Activated T-cell treated with anti-CD3 and anti-CD28 coated beads, Interleukin-2, amount 50 U/mL, for 24 hours (primary cell): ENCODE results near the gene ST3GAL6.

Source experiments
- DNase-seq: peaks from one replicate; pipeline ENCODE4 v3.0.0-alpha.2; 2020
- H3K27ac Mint-ChIP-seq: 2 replicates; pipeline ENCODE4 v1.8.0; 2020; ENCODE audit warnings: mild to moderate bottlenecking, mixed read lengths
- H3K27me3 Mint-ChIP-seq: 2 replicates; pipeline ENCODE4 v1.8.0; 2020; ENCODE audit warnings: mixed read lengths
- H3K36me3 Mint-ChIP-seq: 2 replicates; pipeline ENCODE4 v1.8.0; 2020; ENCODE audit warnings: low read depth, mixed read lengths
- H3K4me1 Mint-ChIP-seq: 2 replicates; pipeline ENCODE4 v1.8.0; 2020; ENCODE audit warnings: low read depth, mixed read lengths
- H3K4me3 Mint-ChIP-seq: 2 replicates; pipeline ENCODE4 v1.8.0; 2020; ENCODE audit warnings: mild to moderate bottlenecking, moderate library complexity, mixed read lengths
- H3K9me3 Mint-ChIP-seq: 2 replicates; pipeline ENCODE4 v1.8.0; 2020; ENCODE audit warnings: mixed read lengths

The ST3GAL6 gene

DNA sequence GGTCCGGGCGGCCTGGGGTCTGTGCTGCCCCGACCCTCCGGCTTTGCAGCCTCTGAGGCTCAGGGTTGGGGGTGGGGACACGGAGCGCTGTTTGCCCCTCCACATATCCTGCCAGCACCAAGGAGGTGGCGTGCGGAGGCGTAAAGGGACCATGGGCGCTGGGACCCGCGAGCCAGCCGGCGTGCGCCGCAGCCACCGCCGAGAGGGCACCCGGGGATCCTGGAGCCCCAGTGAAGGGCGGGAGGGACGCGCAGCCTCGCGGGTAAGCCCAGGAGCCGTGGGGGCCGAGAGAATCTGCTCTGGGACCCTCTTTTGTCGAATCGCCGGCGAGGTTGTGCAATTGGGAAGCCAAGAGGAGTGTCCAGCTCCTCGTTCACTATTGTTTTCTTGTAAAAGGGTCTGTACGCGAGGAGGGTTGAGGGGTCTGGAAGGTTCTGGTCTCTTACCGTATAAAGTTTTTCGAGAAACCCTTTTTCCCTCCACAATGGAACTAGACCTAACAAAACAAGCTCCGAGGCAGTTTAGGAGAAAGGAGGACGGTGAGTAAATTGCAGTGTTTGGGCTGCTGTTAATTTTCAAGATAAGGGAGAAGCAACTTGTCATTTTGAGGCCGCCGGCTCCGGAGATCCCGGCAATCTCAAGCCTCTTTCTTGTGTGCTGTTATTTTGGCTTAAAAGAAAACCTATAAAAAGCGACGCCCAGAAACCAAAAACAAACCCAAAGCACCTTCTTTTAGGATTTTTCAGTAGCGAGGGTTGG lies 29.9 kb upstream of the ST3GAL6 start:
- DNase-seq = peak; percentile 42
- Mint-ChIP-seq H3K4me1 (peaks cover 23% of the 10 kb centered on the region), H3K27ac (no peak overlapping the region), H3K36me3 (no peaks in the 10 kb centered on the region), H3K4me3 (peak overlapping the region; percentile 75), H3K27me3 (peaks cover 76% of the 10 kb centered on the region), H3K9me3 (no peaks in the 10 kb centered on the region)

DNA sequence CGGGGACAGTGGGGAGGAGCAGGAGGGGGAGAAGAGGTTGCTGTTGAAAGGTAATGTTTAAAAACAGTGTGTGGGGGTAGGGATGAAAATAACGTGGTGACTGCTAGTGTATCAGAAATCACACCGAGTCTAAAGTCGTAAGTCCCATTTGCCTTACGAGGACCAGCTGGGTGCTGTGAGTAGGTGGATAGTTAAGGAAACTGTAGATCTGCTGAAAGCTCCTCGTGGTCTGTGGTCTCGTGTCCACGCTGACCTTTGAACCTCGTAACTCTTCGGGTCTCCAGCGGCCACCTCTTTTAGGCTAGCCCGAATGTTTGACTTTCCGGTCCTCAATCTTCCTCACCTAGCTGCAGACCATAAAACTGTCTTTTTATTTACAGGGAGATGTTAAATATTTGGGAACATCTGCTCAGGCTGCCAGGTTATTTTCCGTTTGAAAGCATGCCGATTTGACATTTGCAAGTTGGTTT lies 29.3 kb upstream of the ST3GAL6 start:
- Mint-ChIP-seq H3K27ac (no peak overlapping the region), H3K9me3 (no peaks in the 10 kb centered on the region)

DNA sequence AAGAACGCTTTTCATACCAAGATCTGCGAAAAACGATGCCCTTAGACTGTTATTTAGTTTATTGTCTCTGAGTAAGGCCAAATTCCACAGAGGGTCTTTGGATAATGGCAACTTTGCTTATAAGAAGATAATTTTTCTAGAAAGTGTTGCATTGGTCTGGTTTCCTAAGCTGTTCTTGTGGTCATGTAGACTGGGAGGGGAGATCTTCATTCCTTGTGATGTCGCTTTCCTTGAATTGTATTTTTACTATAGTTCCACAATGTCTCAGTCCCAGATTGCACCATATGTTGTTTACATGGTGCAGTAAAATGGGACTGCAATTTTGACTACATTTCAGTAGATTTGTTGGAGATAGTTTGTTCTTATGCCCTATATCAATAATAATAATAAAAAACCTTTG lies 28.8 kb upstream of the ST3GAL6 start:
- Mint-ChIP-seq H3K36me3 (no peaks in the 10 kb centered on the region), H3K4me3 (no peak overlapping the region), H3K9me3 (no peaks in the 10 kb centered on the region), H3K27me3 (peaks cover 74% of the 10 kb centered on the region), H3K4me1 (peaks cover 23% of the 10 kb centered on the region), H3K27ac (no peak overlapping the region)
- no peak for DNase-seq

More for the DNA sequence above, 29.3 kb upstream of the ST3GAL6 start:
- peak overlapping the region; percentile 75 for H3K4me3 Mint-ChIP-seq
- no peaks in the 10 kb centered on the region for H3K36me3 Mint-ChIP-seq
- H3K27me3 Mint-ChIP-seq = peaks cover 73% of the 10 kb centered on the region
- no peak for DNase-seq
- peaks cover 23% of the 10 kb centered on the region for H3K4me1 Mint-ChIP-seq

DNA sequence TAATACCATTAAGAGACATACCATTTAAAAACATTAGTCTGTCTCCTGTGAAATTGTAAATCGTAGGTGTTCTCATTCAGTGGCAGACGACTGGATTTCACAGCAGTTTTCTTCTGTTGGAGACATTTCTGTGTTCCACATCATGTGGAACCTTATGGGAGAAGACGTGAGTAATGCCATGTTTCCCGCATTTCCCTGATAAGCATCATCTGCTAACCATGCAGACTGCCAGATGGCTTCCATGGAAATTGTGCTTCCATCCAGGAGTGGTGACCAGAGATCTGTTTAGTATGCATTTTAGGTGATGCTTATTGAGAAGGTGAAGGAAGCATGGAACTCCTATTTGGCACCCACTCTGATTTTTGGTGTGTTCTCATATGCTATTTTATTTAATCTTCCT lies 28.4 kb upstream of the ST3GAL6 start:
- Mint-ChIP-seq H3K27me3 (peaks cover 71% of the 10 kb centered on the region), H3K27ac (no peak overlapping the region), H3K36me3 (no peaks in the 10 kb centered on the region), H3K4me1 (peaks cover 23% of the 10 kb centered on the region), H3K9me3 (no peaks in the 10 kb centered on the region), H3K4me3 (no peak overlapping the region)
- DNase-seq = no peak

DNA sequence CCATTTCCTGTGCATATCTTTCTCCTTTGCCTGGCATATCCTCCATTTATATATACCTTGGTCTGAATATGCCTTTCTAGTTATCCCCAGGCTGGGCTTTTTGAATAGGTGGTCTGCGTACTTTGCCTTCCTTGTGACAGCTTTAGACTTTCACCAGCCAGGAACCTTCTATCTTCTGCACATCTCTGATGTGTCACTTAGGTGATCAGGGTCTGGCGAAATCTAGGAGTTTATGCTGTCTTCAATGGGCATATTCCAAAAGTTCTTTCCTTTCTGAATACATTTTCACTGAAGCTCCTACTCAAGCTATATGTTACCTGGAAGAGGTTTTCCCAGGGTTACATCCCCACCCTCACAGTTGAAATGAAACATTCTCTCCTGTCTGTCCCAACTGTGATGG lies 27.8 kb upstream of the ST3GAL6 start:
- no peak for DNase-seq
- no peak overlapping the region for H3K4me3 Mint-ChIP-seq
- H3K27ac Mint-ChIP-seq = no peak overlapping the region
- peaks cover 67% of the 10 kb centered on the region for H3K27me3 Mint-ChIP-seq
- no peaks in the 10 kb centered on the region for H3K9me3 Mint-ChIP-seq
- H3K36me3 Mint-ChIP-seq = no peaks in the 10 kb centered on the region
- peaks cover 23% of the 10 kb centered on the region for H3K4me1 Mint-ChIP-seq

DNA sequence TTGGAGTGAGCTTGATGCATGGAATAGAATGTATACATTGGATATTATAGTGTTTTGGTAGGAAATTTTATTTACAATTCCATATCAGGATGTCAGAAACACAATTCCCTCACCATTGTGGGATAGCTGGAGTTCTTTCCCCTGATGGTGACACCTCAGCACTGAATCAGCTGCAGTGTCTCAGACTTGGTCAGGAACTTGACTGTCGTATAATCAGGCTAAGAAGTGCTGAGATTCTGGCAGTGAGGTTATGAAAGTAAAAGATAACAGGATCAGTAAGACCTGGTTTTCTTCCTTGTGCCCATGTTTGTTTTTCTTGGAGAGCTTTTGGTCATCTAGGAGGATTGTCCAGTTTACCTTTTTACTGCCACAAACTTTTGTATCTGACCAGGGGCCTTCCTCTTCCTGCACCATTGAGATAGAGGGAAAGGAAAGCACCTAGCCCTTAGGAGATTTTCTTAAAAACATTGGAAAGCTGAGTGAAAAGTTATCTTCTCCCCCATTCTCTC lies 27.3 kb upstream of the ST3GAL6 start:
- H3K36me3 Mint-ChIP-seq = no peaks in the 10 kb centered on the region
- no peak overlapping the region for H3K4me3 Mint-ChIP-seq
- H3K9me3 Mint-ChIP-seq = no peaks in the 10 kb centered on the region
- no peak overlapping the region for H3K27ac Mint-ChIP-seq
- H3K27me3 Mint-ChIP-seq = peaks cover 62% of the 10 kb centered on the region
- H3K4me1 Mint-ChIP-seq = peaks cover 18% of the 10 kb centered on the region
- no peak for DNase-seq

DNA sequence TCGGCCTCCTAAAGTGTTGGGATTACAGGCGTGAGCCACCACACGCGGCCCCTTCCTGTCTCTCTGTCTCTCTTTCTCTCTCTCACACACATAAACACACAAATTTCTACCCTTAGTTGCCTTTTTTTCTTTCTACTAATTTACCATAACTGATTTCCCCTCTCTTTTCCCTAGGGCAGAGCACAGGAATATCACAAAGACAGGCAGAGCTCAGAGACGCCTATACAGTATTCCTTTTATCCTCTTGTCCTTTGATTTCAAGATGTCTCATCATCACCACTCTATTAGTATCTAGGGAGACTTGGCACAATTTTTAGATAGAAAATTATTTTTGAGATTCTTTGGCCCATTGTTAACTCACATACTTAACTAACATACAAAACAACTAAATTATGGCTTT lies 25.8 kb upstream of the ST3GAL6 start:
- H3K27me3 Mint-ChIP-seq = peaks cover 47% of the 10 kb centered on the region
- H3K4me3 Mint-ChIP-seq = no peak overlapping the region
- peaks cover 12% of the 10 kb centered on the region for H3K4me1 Mint-ChIP-seq
- no peak overlapping the region for H3K27ac Mint-ChIP-seq
- DNase-seq = no peak
- H3K36me3 Mint-ChIP-seq = no peaks in the 10 kb centered on the region
- H3K9me3 Mint-ChIP-seq = no peaks in the 10 kb centered on the region

DNA sequence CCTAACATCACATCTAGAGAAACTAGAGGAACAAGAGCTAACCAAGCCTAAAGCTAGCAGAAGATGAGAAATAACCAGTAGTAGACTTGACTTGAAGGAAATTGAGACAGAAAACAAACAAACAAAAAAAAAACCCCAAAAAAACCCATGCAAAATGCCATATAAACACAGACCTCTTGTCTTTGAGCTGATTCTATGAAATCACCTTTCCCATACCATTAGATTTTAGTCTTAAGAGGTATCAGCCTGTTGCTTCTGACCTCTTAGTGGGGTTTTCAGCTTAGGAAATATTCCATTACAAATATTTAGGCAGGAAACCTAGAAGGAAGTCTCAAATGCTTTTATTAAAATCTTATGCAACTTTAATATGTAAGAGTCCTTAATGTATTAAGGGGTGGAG lies 23.9 kb upstream of the ST3GAL6 start:
- no peaks in the 10 kb centered on the region for H3K4me1 Mint-ChIP-seq
- no peak overlapping the region for H3K27ac Mint-ChIP-seq
- H3K4me3 Mint-ChIP-seq = no peak overlapping the region
- no peaks in the 10 kb centered on the region for H3K36me3 Mint-ChIP-seq
- no peaks in the 10 kb centered on the region for H3K9me3 Mint-ChIP-seq
- peaks cover 28% of the 10 kb centered on the region for H3K27me3 Mint-ChIP-seq
- DNase-seq = no peak

DNA sequence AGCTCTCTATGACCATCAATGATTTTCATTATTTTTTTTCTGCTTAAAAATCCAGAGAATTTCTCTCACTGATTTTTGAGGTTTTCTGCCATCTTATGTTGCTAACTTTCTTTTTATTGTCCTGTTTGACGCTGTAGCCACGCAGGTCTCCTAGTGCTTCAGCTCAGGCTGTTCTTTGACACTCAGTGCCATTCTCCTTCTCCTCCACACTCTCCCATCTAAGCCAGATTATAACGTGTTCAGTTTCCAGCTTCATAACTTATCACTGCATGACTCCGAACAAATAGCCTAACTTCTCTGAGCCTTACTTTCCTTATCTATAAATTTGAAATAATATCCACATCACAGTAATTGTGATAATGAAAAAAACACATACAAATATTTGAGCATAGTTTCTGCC lies 22.8 kb upstream of the ST3GAL6 start:
- Mint-ChIP-seq H3K4me1 (no peaks in the 10 kb centered on the region), H3K4me3 (no peak overlapping the region), H3K27me3 (peaks cover 17% of the 10 kb centered on the region), H3K27ac (no peak overlapping the region), H3K9me3 (no peaks in the 10 kb centered on the region), H3K36me3 (no peaks in the 10 kb centered on the region)
- no peak for DNase-seq

DNA sequence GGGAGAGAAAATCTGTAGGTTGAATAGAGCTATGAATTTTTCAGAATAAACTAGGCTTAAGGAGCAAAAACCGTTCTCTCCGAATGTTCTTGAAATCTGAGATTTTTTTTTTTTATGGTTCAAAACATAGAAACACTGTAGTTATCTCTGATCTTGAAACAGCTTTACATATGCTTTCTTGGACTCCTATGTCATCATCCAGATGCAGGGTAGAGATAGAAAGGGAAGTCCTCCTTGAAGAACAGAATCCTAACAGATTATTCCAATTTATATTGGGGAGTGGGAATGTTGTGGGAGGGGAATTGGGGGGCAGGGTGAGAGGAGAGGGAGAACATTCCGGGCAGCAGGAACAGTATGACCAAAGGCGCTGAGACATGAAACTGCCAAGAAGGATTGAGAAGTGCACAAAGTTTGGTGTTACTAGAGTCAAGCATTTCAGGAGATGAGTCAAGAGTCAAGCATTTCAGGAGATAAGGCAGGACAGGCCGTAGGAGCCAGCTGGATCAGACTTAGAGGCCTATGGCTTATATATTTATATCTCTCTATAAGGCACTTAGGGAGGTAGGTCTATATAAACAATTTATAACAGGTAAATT lies 21.9 kb upstream of the ST3GAL6 start:
- Mint-ChIP-seq H3K9me3 (no peaks in the 10 kb centered on the region), H3K36me3 (no peaks in the 10 kb centered on the region), H3K4me3 (no peak overlapping the region), H3K4me1 (no peaks in the 10 kb centered on the region), H3K27me3 (peaks cover 13% of the 10 kb centered on the region), H3K27ac (no peak overlapping the region)
- DNase-seq = no peak

DNA sequence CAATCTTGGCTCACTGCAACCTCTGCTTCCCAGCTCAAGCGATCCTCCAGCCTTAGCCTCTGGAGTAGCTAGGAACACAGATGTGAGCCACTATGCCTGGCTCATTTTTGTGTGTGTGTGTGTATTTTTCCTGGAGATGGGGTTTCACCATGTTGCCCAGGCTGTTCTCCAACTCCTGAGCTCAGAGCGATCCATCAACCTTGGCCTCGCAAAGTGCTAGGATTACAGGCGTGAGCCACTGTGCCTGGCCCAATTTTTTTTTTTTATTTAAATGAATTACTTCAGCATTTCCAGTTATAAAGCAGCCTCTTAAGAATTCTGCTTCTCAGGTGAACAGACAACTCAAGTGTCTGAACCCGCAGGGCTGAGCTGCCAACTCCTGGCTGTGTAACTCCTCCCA lies 20.1 kb upstream of the ST3GAL6 start:
- H3K27me3 Mint-ChIP-seq = peaks cover 10% of the 10 kb centered on the region
- no peaks in the 10 kb centered on the region for H3K4me1 Mint-ChIP-seq

DNA sequence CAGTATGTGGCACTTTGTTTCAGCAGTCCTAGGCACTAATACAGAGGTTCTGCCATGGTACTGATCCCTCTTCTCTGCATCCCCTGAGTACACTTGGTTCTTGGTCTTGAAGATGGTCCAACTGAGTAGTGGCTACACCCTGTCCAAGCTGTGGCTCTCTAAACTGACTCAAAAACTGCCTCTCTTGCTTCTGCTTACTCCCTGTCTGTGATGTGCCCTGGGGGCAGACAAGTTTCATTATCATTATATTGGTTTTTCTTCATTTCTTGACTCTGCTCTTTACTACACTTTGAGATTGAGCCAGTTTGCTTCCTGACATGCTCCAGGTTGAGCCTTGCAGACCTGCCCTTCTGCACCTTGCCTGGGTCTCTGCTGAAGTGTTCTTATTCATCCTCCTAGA lies 18.9 kb upstream of the ST3GAL6 start:
- no peak for DNase-seq
- H3K27ac Mint-ChIP-seq = no peak overlapping the region
- no peaks in the 10 kb centered on the region for H3K4me1 Mint-ChIP-seq
- no peak overlapping the region for H3K4me3 Mint-ChIP-seq
- H3K9me3 Mint-ChIP-seq = no peaks in the 10 kb centered on the region
- no peaks in the 10 kb centered on the region for H3K36me3 Mint-ChIP-seq
- peaks cover 12% of the 10 kb centered on the region for H3K27me3 Mint-ChIP-seq

More for the DNA sequence above, 20.1 kb upstream of the ST3GAL6 start:
- H3K36me3 Mint-ChIP-seq = no peaks in the 10 kb centered on the region
- H3K4me3 Mint-ChIP-seq = no peak overlapping the region
- DNase-seq = no peak
- no peaks in the 10 kb centered on the region for H3K9me3 Mint-ChIP-seq
- no peak overlapping the region for H3K27ac Mint-ChIP-seq

DNA sequence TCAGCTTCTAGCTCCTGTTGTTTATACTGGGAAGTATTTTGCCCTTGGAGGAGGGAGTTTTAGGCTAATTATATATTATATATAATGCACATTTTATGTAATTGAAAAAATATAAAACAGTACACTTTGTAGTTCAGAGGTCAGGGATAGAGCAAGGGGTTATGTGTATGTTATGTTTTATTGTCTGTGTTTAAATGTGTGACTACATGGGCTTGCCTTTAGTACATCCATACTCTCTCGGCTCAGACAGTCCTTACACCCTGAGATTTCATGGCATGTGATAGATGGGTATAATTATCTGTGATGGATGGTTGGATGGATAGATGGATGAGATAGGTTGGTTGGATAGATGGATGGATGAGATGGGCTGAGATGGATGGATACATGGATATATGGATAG lies 17.4 kb upstream of the ST3GAL6 start:
- Mint-ChIP-seq H3K4me3 (no peak overlapping the region), H3K4me1 (no peaks in the 10 kb centered on the region), H3K27me3 (peaks cover 12% of the 10 kb centered on the region), H3K9me3 (no peaks in the 10 kb centered on the region), H3K36me3 (no peaks in the 10 kb centered on the region), H3K27ac (no peak overlapping the region)
- DNase-seq = no peak

DNA sequence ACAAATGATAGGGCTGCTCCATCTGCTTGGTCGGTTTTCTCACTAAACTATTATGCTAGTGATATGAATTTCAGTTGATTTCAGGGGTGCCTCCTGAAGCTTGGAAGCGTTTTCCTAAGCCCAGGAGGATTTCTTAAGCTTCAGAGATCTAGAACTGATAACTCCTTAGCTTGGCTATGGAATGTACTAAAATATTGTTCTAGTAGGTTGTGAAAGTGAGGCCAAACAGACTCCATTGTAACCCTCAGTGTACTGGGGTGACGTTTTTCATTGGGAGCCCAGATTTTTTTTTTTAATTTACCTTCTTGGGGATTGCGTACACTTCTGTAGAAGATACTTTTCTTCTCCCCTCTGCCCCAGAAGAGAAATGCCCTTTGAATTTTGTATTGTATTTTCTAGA lies 17.0 kb upstream of the ST3GAL6 start:
- Mint-ChIP-seq H3K27ac (no peak overlapping the region), H3K4me3 (no peak overlapping the region), H3K9me3 (no peaks in the 10 kb centered on the region), H3K36me3 (no peaks in the 10 kb centered on the region), H3K4me1 (no peaks in the 10 kb centered on the region), H3K27me3 (peaks cover 12% of the 10 kb centered on the region)
- DNase-seq = no peak

DNA sequence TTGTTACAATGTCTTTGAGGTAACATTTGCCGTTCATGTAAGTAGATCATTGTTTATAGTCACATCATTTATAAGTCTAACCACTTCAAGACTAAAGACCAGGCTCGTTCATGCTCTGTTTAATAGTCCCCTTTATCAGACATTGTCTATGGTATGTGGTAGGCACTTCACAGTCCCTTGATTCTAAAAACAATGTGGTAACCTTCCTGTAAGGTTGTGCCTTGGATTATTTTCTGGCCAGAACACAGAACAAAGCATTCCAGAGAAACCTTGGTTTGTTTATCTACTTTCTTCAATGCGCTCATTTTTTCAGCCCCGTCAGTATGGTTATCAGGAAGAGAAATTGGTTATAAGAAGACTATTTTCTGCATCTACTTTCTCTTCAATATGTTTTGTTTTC lies 16.3 kb upstream of the ST3GAL6 start:
- no peak overlapping the region for H3K4me3 Mint-ChIP-seq

More for the DNA sequence above, 16.3 kb upstream of the ST3GAL6 start:
- Mint-ChIP-seq H3K9me3 (no peaks in the 10 kb centered on the region), H3K4me1 (no peaks in the 10 kb centered on the region), H3K36me3 (no peaks in the 10 kb centered on the region), H3K27me3 (peaks cover 12% of the 10 kb centered on the region), H3K27ac (no peak overlapping the region)
- no peak for DNase-seq
